Large intestine (tissue), 3 donors: ENCODE results near the gene SLC40A1. TPM values are rescaled to one million over a fixed set of nuclear protein-coding genes. Genes with fewer than 3 reads are reported as not detected.

ENCODE experiments used
- DNase-seq, 2 donors: peaks; one replicate each; pipeline versions ENCODE4 v3.0.0 to v3.0.0-alpha.2; 2013
- H3K27ac ChIP-seq: one replicate; pipeline ENCODE4 v1.5.1; 2013; ENCODE audit warnings: low read length
- H3K27me3 ChIP-seq: 2 replicates; pipeline ENCODE4 v1.6.1; 2013; ENCODE audit warnings: low read length; ENCODE audit not compliant: control insufficient read depth, insufficient read depth
- H3K36me3 ChIP-seq: 2 replicates; pipeline ENCODE4 v1.6.1; 2013; ENCODE audit warnings: low read length; ENCODE audit not compliant: control insufficient read depth, insufficient read depth
- H3K4me1 ChIP-seq: one replicate; pipeline ENCODE4 v1.6.1; 2013; ENCODE audit warnings: low read length; ENCODE audit not compliant: control insufficient read depth, insufficient read depth
- H3K4me3 ChIP-seq: one replicate; pipeline ENCODE4 v1.5.1; 2013; ENCODE audit warnings: low read length
- H3K9me3 ChIP-seq: one replicate; pipeline ENCODE4 v1.6.1; 2013; ENCODE audit warnings: mild to moderate bottlenecking, low read depth, low read length, moderate library complexity; ENCODE audit not compliant: control insufficient read depth
- WGBS: methylation state at CpG from one replicate; pipeline ENCODE4 v1.1.5; 2013; ENCODE audit warnings: low lambda C conversion rate; ENCODE audit not compliant: insufficient coverage; 5-methylcytosine and 5-hydroxymethylcytosine counted together
- polyA plus RNA-seq: library from polyadenylated mRNA; unstranded; fragments of 120-200 nt; gene quantifications from one replicate; pipeline ENCODE4 v1.2.1, GENCODE V29; 2013

Gene SLC40A1
- polyA plus RNA-seq, 1 donor = 304 TPM

DNA sequence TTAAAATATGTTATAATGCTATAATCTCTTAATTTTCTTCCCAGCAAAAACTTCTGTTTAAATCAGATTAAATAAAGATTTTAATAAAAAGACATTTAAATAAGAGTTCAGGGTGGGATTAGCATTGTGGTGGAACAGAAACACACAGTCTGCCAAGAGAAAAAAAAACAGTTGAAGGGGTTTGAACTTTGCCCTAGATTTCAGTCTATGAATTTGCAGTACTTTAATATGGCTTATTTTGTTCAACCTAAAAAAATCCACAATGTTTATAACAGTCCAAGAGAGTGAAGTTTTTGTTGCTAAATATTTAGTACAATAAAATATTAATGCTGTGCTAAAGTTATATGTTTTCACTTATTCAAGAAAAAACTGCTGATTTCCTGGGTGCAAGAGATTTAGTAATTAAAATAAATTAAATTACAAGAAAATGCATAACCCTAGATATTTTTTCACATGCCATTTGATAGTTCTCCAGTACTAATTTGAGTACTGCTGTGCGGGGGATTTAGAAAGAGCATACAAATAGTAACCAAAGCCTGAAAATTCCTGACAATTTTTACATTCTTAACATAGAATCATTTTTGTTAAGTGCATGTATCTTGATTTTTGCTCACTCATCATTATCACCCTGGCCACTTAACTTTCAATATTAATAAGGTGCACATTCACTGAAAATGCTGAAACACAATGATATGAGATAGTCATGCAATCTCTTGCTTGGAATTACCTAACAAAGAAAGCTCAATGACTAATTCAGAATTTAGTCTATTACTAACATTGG is 52.6 kb downstream of the SLC40A1 start:
- Histone ChIP-seq H3K9me3 (no peaks in the 10 kb centered on the region), H3K4me3 (no peak overlapping the region), H3K4me1 (peaks cover 19% of the 10 kb centered on the region), H3K27ac (no peak overlapping the region), H3K27me3 (no peaks in the 10 kb centered on the region), H3K36me3 (no peaks in the 10 kb centered on the region)
- 60% methylated on average over 1 of the region's 1 CpG for WGBS
- no peak for DNase-seq

DNA sequence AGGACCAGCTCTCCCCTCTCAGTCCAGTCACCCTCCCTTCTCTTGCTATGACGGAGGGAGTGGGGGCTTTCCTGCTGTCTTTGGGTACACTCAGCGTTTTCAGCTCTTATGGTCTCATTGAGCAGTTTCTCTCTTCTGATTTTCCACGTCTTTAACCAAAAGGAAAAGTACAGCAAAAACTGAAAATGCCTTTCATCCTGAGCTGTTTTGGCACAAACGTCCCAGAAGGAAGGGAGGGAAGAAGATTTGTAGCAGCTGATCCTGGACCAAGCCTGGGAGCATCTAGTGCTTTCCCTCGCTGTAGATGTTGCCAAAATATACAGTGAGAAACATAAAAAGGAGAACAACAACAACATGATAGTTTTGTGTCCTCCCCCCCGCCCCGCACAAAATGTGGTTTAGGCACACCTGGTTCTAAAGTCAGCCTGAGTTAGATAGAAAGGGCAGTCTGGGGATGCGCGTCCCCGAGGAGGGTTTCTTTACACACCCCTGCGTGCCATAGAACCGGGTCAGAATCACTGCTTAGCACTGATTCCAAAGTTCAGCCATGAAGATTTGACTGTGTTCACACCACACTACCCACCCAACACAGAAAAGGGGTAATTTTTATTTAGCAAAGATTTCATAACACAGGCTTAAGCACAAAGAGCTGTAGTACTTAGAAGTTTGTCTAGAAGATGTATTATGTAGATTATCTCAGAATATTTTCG is 53.4 kb downstream of the SLC40A1 start:
- Histone ChIP-seq H3K9me3 (no peaks in the 10 kb centered on the region), H3K27me3 (no peaks in the 10 kb centered on the region), H3K27ac (no peak overlapping the region), H3K36me3 (no peaks in the 10 kb centered on the region), H3K4me3 (no peak overlapping the region), H3K4me1 (peaks cover 22% of the 10 kb centered on the region)
- 100% methylated on average over 1 of the region's 13 CpGs for WGBS
- no peak for DNase-seq

DNA sequence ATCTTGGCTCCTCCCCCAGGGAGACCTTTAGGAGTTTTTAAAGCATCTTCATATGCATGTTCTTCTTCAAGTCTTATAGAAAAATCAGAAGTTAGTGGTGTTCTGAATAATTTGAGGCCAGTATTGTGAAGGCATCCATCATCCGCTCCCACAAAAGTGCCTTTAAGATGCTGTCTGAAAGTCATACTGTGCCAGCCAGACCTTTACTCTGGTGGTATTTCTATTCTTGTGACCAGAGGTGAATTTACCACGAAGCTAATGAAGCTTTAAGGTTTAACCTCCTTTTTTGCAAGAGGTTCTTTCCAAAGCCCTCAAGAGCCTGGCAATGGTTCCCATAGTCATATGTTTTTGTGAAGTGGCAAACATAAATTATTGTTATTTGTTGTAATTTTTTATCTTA is 54.3 kb downstream of the SLC40A1 start:
- Histone ChIP-seq H3K9me3 (no peaks in the 10 kb centered on the region), H3K4me1 (peaks cover 31% of the 10 kb centered on the region)
- WGBS = no CpG with 5 or more reads among the region's 2 CpGs

DNA sequence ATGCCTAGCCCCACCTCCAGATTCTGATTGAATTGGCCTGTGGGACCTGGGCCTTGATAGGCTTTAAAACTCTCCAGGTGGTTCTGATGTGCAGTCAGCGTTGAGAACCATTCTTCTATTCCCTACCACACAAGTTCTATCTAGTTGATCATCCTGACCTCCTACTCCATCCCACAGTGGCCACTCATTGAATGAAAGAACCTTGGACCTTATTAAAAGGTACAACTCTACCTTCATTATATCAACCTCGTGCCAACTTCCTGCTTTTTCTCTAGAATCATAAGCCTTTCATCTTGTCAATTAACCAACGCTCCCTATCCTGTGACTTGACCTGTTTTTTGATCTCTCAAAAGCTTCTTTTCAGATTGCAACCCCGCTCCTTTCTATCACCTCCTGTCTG is 55.8 kb downstream of the SLC40A1 start:
- Histone ChIP-seq H3K36me3 (no peaks in the 10 kb centered on the region), H3K27ac (peak overlapping the region; percentile 96), H3K27me3 (no peaks in the 10 kb centered on the region), H3K9me3 (no peaks in the 10 kb centered on the region), H3K4me1 (peaks cover 39% of the 10 kb centered on the region), H3K4me3 (no peak overlapping the region)
- 75% methylated on average over 4 of the region's 4 CpGs for WGBS
- peak in 1 of 2 donors; percentile 39 for DNase-seq

More for the DNA sequence above, 54.3 kb downstream of the SLC40A1 start:
- Histone ChIP-seq H3K27me3 (no peaks in the 10 kb centered on the region), H3K27ac (no peak overlapping the region), H3K4me3 (no peak overlapping the region), H3K36me3 (no peaks in the 10 kb centered on the region)
- DNase-seq = no peak

DNA sequence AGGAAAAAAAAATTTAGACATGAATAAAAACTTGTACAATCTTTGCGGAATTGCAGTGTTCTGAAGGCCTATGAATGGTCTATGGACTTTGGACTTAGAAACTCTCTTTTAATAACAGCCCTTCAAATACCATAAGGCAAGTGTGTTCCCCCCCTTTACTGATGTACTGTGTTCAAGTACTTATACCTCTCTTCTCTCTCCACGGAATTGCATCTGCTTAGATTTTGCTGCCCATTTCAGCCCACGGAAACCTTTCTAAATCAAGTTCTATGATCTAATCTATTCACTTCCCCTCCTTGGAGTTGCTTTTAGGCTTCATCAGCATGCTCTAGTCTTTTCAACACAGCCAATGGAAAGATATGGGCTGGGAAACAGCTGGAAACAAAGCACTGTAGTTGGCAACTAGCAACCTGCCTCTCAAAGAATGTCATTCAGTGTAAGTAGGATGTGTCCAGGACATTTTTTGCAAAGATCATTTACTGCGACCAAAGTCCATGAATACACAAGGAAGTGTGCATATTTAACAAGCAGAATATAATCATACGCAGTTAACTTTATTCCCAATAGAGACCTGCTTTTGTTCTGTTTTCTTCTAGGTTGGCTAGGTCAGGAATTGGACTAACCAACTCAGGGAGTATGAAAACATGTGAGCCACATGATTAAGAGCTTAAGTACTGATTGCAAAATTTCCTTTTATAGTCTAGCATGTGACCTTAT is 58.0 kb downstream of the SLC40A1 start:
- Histone ChIP-seq H3K9me3 (no peaks in the 10 kb centered on the region), H3K27me3 (no peaks in the 10 kb centered on the region), H3K4me3 (no peak overlapping the region), H3K36me3 (no peaks in the 10 kb centered on the region), H3K27ac (peak overlapping the region; percentile 96), H3K4me1 (peaks cover 41% of the 10 kb centered on the region)
- DNase-seq = peak; percentile 89 to 97
- no CpG with 5 or more reads among the region's 5 CpGs for WGBS

DNA sequence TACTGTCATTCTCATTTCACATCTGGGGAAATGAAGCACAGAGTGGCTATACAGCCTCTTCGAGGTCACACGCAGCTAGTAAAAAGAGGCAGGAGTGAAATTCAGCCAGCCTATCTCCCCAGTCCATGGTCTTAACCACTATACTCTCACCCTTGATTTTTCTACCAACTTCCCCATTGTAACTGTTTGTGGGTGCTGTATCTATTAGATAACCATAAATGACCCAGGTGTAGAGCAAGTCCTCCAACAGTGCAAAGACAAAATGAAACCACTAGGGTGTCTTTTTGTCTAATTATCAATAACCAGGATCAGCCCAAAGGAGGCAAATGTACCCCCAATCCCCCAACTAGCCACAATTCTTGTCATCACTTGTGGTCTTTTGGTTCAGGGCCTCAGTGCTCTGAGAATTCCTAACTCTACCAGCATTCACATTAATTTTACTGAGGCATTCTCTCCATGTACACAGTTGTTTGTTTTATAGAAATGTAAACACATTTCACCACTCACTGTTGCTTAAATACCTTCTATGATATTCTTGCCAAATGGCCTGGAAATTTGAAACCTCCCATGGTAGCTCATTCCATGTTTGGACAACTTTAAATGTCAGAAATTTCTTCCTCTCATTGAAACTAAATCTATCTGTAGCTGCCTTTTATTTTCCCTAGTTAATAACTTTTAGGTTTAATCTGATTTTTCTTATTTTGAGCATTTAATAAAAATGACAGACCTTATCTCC is 58.7 kb downstream of the SLC40A1 start:
- Histone ChIP-seq H3K4me1 (peaks cover 41% of the 10 kb centered on the region), H3K9me3 (no peaks in the 10 kb centered on the region), H3K4me3 (no peak overlapping the region), H3K36me3 (no peaks in the 10 kb centered on the region), H3K27me3 (no peaks in the 10 kb centered on the region), H3K27ac (peak overlapping the region; percentile 96)
- WGBS = no CpG with 5 or more reads among the region's 2 CpGs
- peak in 1 of 2 donors; percentile 61 for DNase-seq

DNA sequence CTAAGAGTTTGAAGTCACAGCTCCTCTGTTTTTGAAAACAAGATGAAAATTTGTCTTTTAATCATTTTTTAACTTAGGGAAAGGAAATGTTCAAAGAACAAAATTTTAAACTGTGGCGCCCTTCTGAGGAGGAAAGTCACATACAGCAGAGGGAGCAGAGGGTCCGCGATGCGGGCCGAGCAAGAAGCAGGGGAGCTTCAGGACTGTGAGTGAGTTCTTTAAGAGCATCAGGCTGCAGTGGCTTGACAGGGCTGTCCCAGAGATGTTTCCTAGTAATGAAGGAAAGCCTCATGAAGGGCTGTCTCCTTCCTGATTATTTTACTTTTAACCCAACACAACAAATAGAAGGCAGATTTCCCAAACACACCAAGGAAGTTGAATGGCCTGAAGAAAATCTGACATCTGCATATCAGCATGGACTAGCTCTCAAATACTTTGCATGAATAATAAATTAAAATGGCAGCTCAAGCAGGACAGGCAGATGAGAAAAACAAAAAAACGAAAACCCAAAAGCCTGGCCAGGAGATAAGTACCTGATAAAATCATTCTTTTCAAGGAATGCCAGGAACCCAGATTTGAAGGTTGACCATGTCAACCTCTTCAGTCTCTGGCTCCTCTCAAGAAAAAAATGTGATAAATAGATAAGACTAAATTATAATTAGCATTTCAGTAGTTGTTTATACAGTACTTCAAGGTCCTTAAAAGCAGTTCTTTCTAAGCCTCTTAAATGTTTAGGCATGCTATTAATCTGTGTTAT is 60.8 kb downstream of the SLC40A1 start:
- no peak for DNase-seq
- Histone ChIP-seq H3K4me3 (no peak overlapping the region), H3K9me3 (no peaks in the 10 kb centered on the region), H3K4me1 (peaks cover 39% of the 10 kb centered on the region), H3K36me3 (no peaks in the 10 kb centered on the region), H3K27me3 (no peaks in the 10 kb centered on the region), H3K27ac (peak overlapping the region; percentile 4)
- no CpG with 5 or more reads among the region's 6 CpGs for WGBS

DNA sequence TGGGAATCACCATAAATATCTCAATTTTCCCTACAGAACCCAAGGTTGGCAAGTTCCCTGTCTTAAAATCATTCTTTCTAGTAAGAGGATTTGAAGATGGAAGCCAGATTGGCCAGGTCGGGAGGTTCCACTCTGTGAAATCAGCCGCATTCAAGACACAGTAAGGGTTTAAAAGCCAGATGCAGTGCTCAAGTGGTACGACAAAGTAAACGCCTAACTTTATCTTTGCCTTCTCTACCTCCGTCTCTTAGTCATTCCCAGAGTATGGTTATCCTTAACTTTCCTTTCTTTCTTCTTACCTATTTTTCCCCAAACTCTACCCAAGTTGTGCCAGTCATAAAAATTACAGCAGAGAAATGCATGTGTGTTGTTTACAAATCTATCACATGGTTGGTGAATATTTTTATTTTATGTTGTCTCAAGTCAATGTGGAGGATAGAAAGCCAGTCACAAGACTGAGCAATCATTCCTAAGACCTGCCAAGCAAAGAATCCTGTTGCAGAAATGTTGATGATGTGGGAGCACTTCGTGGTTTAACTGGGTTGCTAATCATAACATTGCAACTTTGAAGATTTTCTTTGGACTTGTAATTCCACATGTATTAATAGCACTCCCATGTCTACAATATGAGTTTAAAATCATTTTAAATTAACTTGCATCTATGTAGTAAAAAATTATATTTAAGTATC is 62.6 kb downstream of the SLC40A1 start:
- H3K27ac ChIP-seq = no peak overlapping the region
- H3K36me3 ChIP-seq = no peaks in the 10 kb centered on the region
- no peaks in the 10 kb centered on the region for H3K27me3 ChIP-seq
- no peaks in the 10 kb centered on the region for H3K9me3 ChIP-seq
- peaks cover 24% of the 10 kb centered on the region for H3K4me1 ChIP-seq
- H3K4me3 ChIP-seq = no peak overlapping the region
- no peak for DNase-seq
- 97% methylated on average over 4 of the region's 6 CpGs for WGBS

DNA sequence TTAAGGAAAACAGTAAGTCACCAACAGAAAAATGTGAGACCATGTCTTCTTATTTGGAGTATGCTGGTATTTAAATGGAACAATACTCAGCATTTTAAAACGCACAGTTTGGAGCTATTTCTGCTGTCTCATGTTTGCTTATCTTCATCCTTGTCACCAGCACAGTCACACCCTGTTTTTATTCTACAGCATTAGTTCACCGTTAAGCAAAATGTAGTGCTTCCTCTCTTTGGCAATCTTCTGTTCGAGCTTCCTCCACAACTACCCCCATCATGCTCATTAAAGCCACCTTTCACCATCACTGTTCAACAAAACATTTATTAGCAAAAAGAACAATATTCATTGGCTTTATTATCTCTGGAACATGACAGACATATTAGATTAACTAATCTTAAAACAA is 64.0 kb downstream of the SLC40A1 start:
- H3K36me3 ChIP-seq = no peaks in the 10 kb centered on the region
- H3K4me1 ChIP-seq = peaks cover 13% of the 10 kb centered on the region
- no peak overlapping the region for H3K27ac ChIP-seq
- no peak overlapping the region for H3K4me3 ChIP-seq
- H3K27me3 ChIP-seq = no peaks in the 10 kb centered on the region
- 44% methylated on average over 3 of the region's 3 CpGs for WGBS
- no peaks in the 10 kb centered on the region for H3K9me3 ChIP-seq
- DNase-seq = no peak
